Mesenteric fat pad (tissue), 1 donor: ENCODE results near the gene TMEM205. TPM values are rescaled to one million over a fixed set of nuclear protein-coding genes. Genes with fewer than 3 reads are reported as not detected.

Experiments used
- DNase-seq: peaks from one replicate; pipeline ENCODE4 v3.0.0-alpha.2; 2020; ENCODE audit warnings: low spot score
- total RNA-seq: library from RNA; stranded (reverse); fragmentation: NEBNext Ultra II Directional; extraction: Animal tissue kit (Norgen Biotek cat#: 25700); gene quantifications from one replicate; pipeline ENCODE4 v1.2.1, GENCODE V29; 2021
- donor health status: DM: yes; HTN: yes; CAD: no.

The TMEM205 gene
- total RNA-seq, 1 donor from 2014 or later: 54.3 TPM

DNA sequence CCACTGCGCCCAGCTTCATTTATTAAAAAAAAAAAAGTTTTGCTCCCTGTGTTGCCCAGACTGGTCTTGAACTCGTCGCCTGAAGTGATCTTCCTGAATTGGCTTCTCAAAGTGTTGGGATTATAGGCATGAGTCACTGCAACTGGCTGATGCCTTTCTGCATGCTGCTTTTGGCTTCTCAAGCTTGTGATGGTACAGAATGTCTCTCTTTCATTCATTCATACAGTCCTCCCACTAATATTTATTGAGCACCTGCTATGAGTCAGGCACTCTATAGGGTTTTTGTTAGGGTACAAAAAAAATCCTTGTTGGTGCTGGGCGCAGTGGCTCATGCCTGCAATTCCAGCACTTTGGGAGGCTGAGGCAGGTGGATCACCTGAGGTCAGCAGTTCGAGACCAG lies 41.1 kb downstream of the TMEM205 start:
- DNase-seq: no peak

DNA sequence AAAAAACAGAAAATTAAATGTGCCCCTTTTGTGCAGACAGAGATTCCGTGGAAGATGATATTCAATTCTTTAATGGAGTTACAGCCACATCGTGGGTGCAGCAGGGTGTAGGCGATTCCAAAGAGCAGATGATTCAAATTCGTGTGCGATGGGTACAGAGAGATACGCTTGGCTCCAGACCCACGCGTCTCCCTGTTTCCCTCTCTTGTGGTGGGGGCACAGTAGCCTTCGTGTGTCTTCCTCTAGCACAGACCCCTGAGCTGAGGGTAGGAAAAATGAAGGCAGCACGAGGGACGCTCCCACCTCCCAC lies 45.3 kb downstream of the TMEM205 start:
- no peak for DNase-seq

DNA sequence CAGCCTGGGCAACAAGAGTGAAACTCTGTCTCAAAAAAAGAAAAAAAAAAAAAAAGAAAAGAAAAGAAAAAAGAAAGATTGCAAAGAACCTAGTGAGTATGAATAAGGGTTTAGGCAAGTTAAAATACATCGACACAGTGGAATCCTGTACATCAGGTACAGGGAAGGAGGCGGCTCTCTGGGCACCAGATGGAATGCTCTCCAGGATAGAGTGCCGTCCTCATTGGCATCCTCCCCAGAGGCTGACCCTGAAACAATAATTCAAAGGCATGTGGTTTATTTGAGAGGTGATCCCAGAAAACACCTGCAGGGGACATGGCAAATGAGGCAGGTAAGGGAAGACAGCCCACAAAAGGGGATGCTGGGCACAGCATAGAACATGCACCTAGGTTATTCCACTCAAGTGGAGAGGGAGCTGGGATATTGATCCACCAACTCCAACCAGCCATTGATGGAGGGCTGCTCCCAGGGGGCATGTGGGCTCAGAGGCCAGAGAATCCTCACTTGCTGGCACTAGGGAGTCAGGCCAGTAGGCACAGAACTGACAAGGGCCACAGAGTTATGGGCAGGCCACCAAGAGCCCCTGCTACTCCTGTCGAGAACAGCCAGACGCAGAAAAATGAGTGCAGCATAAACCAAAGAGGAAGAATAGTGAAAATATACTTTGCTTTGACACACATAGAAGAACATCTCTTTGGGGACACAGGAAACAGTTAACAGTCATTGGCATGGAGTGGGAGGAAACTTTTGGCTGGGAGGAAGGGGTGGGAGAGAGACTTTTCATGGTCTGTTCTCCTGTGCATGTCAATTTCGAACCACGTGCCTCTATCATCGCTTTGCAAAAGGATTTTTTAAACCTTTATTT lies 45.9 kb downstream of the TMEM205 start:
- DNase-seq: no peak

DNA sequence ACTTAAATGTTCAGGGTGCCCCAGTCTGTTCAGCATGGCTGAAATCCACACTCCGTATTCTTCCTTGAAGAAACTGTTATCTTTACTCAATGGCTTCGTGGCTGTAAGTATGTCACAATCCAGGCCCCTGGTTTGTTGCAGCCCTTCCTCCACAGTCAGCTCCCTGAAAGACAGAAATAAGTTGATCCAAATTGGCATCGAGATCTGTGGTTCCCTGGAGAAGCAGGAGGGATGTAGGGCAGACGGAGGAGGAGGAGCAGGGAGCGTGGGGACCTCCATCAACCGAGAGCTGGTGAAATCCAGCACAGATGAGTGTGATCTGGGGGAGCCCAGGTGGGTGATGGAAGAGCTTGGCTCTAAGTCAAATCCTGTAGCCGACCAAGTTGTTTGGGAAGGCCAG lies 49.8 kb downstream of the TMEM205 start:
- DNase-seq: no peak

DNA sequence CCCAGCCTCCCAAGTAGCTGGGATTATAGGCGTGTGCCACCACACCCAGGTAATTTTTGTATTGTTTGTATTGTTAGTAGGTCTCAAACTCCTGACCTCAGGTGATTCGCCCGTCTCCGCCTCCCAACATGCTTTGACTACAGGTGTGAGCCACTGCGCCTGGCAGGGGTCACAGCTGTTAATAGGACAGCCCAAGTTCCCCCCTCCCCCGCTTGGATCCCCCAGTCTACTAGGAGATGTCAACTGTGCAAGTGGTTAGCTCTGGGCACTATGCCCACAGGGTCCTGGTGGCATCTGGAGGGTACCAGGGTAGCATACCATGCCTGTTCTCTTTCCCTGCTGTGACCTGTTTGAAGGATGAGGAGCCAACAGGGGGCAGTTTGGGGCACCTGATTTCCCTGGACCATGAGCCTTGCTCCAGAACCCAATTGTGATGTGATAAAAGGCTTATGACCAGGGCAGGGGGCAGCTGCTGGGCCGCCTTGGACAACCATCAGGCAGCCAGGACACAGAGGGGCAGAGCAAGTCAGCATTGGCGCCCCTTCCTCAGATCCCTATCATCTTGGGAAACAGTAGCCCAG lies 50.3 kb downstream of the TMEM205 start, which contains the start of gene TSPAN16:
TSS of gene TSPAN16 (plus strand) at position 496 of the 581 bp plus-strand sequence. CDS start 138 bp downstream, outside the sequence.
- no peak for DNase-seq

DNA sequence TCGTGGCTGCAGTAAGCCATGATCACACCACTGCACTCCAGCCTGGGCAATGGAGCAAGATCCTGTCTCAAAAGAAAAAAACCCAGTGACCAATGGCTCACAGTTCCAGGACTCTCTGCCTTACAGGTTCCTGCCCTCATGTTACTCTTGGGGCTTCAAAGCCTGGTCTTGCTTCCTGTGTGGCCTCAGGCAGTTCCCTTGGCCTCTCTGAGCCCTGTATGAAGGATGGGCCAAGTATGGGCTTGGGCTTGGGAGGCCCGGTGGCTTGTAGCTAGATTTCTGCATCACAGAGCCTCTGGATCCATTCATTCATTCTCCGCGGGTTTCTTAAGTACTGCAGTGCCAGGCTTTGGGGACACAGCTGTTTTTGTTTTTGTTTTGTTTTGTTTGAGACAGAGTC lies 50.9 kb downstream of the TMEM205 start:
- DNase-seq: no peak

DNA sequence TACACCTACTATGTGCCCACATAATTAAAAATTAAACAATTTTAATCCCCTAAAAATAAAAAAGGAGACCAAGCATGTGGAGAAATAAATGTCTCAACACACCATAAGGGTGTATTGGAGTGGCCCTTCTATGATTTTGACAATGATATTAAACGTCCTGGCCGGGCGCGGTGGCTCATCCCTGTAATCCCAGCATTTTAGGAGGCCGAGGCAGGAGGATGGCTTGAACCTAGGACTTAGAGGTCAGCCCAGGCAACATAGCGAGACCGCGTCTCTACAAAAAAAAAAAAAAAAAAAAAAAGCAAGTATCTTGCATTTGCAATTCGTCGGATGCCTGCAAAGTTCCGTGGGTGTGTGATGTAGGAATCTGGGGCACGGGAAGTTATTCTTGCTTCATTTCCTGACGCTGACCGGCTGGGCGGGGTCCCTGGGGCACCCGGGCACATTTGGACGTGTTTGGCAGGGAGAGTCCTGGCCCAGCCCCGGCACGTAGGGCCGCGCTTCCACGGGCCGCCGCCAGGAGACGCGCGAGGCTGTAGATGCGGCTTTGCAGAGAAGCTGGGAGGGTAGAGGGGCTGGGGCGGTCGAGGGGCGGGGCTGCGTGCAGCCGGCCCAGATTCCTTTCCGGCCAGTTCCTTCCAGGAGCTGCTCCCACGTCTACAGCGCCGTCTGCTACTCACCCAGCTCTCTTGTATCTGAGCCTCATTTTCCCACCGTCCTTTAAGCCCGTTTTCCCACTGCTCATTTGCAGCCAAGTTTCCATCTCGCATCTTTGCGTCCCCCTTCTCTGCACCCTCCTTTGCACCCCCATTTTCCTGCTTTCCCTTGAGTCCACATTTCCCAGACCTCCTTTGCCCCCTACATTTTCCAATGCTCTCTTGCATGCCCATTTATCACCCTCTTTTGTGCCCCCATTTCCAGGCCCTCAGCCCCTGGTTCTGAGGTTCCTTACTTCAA lies 52.4 kb downstream of the TMEM205 start:
- DNase-seq: peak; percentile 98

Other genes starting within 250 kb of the TMEM205 start
- gene SPC24, start 190.5 kb downstream of the TMEM205 start, total RNA-seq: 0.77 TPM
- gene KANK2, start 148.7 kb downstream of the TMEM205 start, total RNA-seq: 121 TPM
- gene ANGPTL8, start 106.6 kb downstream of the TMEM205 start, total RNA-seq: 4.5 TPM
- gene DOCK6, start 83.7 kb downstream of the TMEM205 start, total RNA-seq: 119 TPM
- not detected for gene TSPAN16, start 50.1 kb downstream of the TMEM205 start, total RNA-seq
- 21.7 TPM for gene RAB3D, start 6.6 kb downstream of the TMEM205 start, total RNA-seq
- 16.4 TPM for gene CCDC159, start 251 bp upstream of the TMEM205 start, total RNA-seq
- gene PLPPR2, start 9.2 kb upstream of the TMEM205 start, total RNA-seq: 26.0 TPM
- 1.2 TPM for gene SWSAP1, start 28.4 kb upstream of the TMEM205 start, total RNA-seq
- gene EPOR, start 38.0 kb upstream of the TMEM205 start, total RNA-seq: 9.6 TPM
- gene RGL3, start 73.0 kb upstream of the TMEM205 start, total RNA-seq: 18.8 TPM
- 0.35 TPM for gene ODAD3, start 88.9 kb upstream of the TMEM205 start, total RNA-seq
- 199 TPM for gene PRKCSH, start 89.4 kb upstream of the TMEM205 start, total RNA-seq
- not detected for gene ELAVL3, start 134.8 kb upstream of the TMEM205 start, total RNA-seq
- gene ZNF653, start 159.6 kb upstream of the TMEM205 start, total RNA-seq: 8.6 TPM
- gene ECSIT, start 182.9 kb upstream of the TMEM205 start, total RNA-seq: 28.4 TPM
- gene CNN1, start 192.6 kb upstream of the TMEM205 start, total RNA-seq: 21.8 TPM
- 35.0 TPM for gene ELOF1, start 213.0 kb upstream of the TMEM205 start, total RNA-seq
- 35.0 TPM for gene ACP5, start 231.4 kb upstream of the TMEM205 start, total RNA-seq